Dedifferentiated amniotic fluid mesenchymal stem cell (primary cell): Measurements from ENCODE around the gene AKAP14.
"Not testable (repeated sequence)": the region's sequence is repeated elsewhere in the genome, so short reads cannot be mapped to it uniquely, and the experiment has no call there.

Experiments
- DNase-seq: peaks from one replicate; pipeline ENCODE4 v3.0.0-alpha.2; 2016; ENCODE audit errors: extremely low spot score

The AKAP14 gene

DNA sequence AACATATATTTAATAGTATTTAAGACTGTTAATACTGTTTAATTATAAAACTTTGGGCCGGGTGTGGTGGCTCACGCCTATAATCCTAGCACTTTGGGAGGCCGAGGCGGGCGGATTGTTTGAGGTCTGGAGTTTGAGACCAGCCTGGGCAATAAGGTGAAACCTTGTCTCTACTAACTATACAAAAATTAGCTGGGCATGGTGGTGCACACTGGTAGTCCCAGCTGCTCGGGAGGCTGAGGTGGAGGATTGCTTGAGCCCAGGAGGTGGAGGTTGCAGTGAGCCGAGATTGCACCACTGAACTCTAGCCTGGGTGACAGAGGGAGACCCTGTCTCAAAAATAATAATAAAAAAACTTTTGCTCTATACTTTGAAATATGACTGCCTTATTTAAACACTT, 26.7 kb downstream of the AKAP14 start:
- not testable (repeated sequence) for DNase-seq

DNA sequence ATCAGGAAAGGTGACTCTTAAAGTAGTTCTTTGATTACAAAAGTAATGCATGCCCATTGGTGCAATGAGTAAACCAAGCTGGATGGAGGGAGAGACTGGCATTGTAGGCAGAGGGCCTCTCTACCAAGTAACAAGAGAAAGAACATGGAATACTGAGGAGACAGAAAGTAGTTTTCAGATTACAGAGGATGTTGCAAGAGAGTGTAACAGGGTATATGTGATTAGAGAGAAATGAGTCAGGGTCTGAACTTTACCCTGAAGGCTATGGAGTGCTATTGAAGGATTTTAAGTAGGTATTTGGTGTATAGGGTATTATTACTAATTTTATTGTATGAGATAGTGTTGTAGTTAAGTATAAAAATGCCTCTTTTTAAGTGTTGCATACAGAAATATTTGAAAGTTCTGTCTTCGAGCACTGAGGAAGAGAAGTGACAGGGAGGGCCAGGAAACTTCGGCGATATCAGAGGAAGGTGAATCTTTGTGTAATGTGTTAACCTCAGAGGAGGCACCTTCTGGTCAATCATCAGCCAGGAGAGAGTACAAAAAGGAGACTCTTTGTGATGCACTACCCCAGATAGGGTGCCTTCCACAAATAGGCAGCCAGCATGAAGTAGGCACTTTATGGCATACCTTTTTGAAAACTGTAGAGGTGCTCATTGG, 39.7 kb downstream of the AKAP14 start:
- no peak for DNase-seq

DNA sequence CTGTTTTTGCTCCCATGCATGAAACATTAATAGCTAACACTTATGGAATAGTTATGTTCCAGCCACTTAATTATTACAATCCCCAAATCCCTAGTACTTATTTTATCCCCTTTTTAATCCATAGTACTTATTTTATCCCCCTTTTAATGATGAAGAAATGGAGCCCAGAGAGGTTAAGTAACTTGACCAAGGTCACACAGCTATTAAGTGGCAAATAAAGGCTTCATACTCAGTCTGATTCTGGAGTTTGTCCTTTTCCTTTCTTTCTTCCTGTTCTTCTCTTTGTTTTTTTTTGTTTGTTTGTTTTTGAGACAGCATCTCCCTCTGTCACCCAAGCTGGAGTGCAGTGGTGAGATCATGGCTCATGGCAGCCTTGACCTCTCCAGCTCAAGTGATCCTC, 45.6 kb downstream of the AKAP14 start:
- no peak for DNase-seq

DNA sequence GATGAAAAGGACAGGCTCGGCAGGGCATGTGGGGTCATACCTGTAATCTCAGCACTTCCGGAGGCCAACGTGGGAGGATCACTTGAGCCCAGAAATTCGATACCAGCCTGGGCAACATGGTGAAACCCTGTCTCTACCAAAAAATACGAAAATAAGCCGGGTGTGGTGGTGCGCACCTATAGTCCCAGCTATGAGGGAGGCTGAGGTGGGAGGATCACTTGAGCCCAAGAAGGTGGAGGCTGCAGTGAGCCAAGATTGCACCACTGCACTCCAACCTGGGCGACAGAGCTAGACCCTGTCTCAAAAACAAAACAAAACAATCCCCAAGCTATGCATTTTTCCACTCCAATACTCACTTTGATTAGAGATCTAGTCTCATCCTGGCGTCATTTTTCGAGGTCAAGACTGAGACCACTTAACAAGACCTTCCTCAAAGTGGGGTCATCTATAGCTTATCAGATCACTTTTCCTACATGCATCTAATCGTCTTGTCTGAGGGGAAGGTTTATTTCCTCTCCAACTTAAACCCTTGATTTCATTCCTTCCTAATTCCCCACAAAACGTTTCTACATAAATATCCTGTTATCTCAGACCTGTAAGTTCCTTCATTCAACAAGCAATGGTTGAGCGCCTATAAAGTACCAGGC, 46.6 kb downstream of the AKAP14 start:
- no peak for DNase-seq

DNA sequence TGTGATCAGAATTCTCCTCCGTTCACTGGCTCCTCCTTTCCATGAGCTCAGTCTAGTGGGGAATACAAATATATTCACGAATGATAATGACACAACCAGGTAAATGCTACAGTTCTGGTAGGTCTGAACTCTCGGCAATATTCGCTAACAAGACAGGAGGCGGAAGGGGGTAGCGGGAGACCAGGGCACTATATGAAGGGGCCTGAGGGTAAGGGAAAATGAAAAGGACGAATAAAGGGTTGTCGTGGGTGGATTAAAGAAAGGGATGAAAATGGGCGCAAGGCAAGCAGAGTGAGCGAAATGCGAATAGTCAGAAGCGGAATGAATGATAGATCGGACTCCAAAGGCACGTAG, 47.1 kb downstream of the AKAP14 start:
- no peak for DNase-seq

DNA sequence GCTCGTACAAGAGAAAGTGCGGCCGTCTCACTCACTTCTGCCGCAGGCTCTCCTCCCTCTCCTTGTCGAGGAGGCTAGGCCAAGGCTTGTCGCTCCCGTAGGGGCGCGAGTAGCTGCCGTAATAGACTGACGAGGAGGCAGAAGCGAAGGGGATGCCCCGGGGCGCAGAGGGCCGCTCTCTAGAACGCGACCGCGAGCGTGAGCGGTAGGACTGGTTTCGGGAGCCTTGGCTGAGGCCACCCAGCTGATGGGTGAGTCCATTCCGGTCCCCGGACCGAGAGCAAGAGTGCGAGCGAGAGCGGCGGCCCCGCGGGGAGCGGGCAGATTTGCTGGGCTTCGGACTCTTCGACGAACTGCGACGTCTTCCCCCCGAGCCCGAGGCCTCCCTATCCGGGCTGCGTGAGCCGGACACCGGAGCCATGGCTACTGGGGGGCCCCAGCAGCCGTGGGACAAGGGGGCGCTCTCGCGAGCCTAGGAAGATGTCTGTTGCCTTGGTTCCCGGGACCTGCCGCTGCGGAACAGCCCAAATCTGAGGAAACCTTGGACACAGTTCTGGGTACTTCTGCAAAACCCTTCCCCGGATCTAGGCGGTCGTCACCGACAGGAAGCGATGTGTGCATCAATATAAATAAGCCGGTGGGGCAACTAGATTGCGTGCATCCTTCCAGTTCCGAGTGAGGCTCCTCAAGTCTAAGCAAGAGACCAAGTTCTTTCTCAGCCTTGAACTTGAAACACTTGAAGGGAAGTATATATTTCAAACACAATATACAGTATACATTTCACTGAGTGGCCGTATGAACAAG, 47.7 kb downstream of the AKAP14 start, which contains the start of gene NKAP:
TSS of gene NKAP (minus strand) at position 567 of the 804 bp plus-strand sequence. CDS start at position 421, 146 bp downstream.
- peak; percentile 93 for DNase-seq

DNA sequence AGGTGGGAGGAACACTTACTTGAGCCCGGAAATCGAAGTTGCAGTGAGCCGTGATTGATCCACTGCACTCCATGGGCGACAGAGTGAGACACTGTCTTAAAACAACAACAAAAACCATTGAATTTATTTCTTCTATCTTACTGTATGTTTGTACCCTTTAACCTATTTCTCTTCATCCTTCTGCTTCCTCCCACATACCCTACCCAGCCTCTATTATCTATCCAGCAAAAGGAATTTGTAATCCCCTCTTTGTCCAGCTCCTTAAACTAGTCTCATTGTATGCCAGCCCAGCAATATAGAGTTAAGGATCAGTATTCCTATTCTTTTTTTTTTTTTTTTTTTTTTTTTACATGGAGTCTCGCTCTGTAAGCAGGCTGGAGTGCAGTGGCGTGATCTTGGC, 49.8 kb downstream of the AKAP14 start:
- no peak for DNase-seq

DNA sequence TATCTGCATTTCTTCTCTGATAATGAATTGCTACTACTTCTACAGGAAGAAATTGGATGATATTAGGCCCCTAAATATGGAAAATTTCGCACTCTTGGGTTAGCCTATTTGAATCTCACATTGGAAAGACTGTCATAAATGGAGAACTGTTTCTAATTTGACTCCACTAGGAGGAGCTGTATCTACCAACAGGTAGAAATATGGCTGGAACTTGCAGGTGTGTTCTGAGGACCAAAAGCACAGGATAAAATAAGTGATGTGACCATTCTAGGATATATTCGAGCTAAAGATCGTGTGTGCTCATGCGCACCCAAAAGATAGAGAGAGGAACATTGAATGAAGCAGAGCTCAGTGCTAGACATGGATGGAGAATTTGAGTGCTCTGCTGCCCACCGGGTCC, 52.7 kb downstream of the AKAP14 start:
- no peak for DNase-seq

DNA sequence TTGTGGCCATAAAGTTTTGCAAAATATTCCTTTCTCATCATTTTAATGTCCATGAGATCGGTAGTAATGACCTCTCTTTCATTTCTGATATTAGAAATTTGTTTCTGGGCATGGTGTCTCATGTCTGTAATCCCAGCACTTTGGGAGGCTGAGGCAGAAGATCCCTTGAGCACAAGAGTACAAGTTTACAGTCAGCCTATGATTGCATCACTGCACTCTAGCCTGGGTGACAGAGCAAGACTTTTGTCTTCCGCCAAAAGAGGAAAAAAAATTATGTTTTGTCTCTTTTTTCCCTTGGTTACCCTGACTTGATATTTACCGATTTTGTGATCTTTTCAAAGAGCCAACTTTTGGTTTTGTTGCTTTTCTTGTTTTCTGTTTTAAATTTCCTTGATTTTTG, 58.7 kb downstream of the AKAP14 start:
- DNase-seq, result no peak

DNA sequence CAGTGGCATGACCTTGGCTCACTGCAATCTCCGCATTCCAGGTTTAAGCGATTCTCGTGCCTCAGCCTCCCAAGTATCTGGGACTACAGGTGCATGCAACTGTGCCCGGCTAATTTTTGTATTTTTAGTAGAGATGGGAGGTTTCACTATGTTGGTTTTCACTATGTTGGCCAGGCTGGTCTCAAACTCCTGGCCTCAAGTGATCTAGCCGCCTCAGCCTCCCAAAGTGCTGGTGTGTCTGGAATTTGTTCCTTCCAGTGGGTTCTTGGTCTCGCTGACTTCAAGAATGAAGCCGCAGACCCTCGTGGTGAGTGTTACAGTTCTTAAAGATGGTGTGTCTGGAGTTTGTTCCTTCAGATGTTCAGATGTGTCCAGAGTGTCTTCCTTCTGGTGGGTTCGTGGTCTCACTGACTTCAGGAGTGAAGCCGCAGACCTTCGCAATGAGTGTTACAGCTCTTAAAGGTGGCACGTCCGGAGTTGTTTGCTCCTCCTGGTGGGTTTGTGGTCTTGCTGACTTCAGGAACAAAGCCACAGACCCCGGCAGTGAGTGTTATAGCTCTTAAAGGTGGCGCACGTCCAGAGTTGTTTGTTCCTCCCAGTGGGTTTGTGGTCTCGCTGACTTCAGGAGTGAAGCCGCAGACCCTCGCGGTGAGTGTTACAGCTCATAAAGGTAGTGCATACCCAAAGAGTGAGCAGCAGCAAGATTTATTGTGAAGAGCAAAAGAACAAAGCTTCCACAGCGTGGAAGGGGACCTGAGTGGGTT, 60.3 kb downstream of the AKAP14 start:
- DNase-seq, result not testable (repeated sequence)

DNA sequence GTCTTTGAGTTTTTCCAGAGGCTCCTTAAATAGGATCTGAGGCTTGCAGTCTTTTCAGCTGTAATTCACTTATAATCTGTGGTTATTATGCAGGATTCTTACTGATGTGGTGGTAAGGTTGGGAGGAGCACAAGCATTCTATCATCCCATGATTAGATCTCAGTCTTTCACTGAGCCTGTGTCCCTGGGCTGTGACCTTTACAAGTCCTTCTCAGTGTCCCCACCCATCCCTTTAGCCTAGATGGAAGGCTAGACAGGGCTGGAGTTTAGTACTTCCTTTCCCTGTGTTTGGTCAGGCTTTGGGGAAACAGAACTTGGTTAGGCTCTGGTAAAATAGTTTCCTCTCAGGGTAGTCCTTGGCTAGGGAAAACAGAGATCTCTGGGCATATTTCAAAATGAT, 64.9 kb downstream of the AKAP14 start:
- no peak for DNase-seq

DNA sequence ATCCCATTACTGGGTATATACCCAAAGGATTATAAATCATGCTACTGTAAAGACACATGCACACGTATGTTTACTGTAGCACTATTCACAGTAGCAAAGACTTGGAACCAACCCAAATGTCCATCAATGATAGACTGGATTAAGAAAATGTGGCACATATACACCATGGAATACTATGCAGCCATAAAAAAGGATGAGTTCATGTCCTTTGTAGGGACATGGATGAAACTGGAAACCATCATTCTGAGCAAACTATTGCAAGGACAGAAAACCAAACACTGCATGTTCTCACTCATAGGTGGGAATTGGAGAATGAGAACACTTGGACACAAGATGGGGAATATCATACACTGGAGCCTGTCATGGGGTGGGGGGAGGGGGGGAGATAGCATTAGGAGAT, 71.1 kb downstream of the AKAP14 start:
- not testable (repeated sequence) for DNase-seq
